K562 (cell line): ENCODE results near the gene FAM174C. TPM values are rescaled to one million over a fixed set of nuclear protein-coding genes. Genes with fewer than 3 reads are reported as not detected.

Source experiments
- GMEB1 ChIP-seq: fragments of 250-450 bp; sonication (Bioruptor Pico); IDR thresholded peaks from 2 replicates; pipeline ENCODE4 v1.4.0; 2020; ENCODE audit warnings: mild to moderate bottlenecking
- MXI1 ChIP-seq: IDR thresholded peaks from 2 replicates; pipeline ENCODE4 v1.6.1; 2011; ENCODE audit warnings: low read depth, mild to moderate bottlenecking, improper control_type of control experiment, low read length
- PCBP1 ChIP-seq: fragments of 200-400 bp; formaldehyde crosslinking; IDR thresholded peaks from 2 replicates; pipeline ENCODE4 v1.6.1; 2018; ENCODE audit warnings: mild to moderate bottlenecking, low read depth, low read length; ENCODE audit not compliant: poor library complexity, severe bottlenecking
- POLR2G ChIP-seq: fragments of 200-400 bp; formaldehyde crosslinking; IDR thresholded peaks from 2 replicates; pipeline ENCODE4 v1.6.1; 2017; ENCODE audit warnings: low read depth, mild to moderate bottlenecking, antibody characterized with exemption, low read length, moderate library complexity
- RAD21 ChIP-seq, 2 experiments: fragments of 250-450 bp in 1 of 2; fragments of 450-650 bp in 1 of 2; sonication (Bioruptor Pico) in 1 of 2; formaldehyde crosslinking in 1 of 2; IDR thresholded peaks in 1 of 2; conservative IDR thresholded peaks in 1 of 2; 2 replicates each; pipeline versions ENCODE4 v1.4.0 to v1.8.0; 2020 to 2022; ENCODE audit warnings: mild to moderate bottlenecking in 2 of 2, moderate library complexity in 1 of 2
- SNIP1 ChIP-seq: fragments of 450-650 bp; IDR thresholded peaks from 2 replicates; pipeline ENCODE4 v1.7.1; 2017; ENCODE audit warnings: low read depth, mild to moderate bottlenecking
- U2AF1 ChIP-seq: fragments of 200-400 bp; formaldehyde crosslinking; optimal IDR thresholded peaks from 2 replicates; pipeline ENCODE3; 2017; ENCODE audit warnings: mild to moderate bottlenecking, low read depth, low read length, moderate library complexity
- YY1 ChIP-seq, 3 experiments: IDR thresholded peaks; 2 replicates each; pipeline ENCODE4 v1.6.1; 2011; ENCODE audit warnings: low read length in 2 of 3, mild to moderate bottlenecking in 2 of 3, moderate library complexity in 2 of 3, borderline replicate concordance in 1 of 3, control low read depth in 1 of 3, low read depth in 1 of 3; ENCODE audit not compliant: insufficient read depth in 3 of 3, insufficient replicate concordance in 2 of 3, control insufficient read depth in 1 of 3, insufficient read length in 1 of 3; ENCODE audit errors: extremely low read depth in 1 of 3
- ZFP30 ChIP-seq: fragments of 250-450 bp; sonication (Bioruptor Pico); IDR thresholded peaks from 2 replicates; pipeline ENCODE4 v1.8.0; 2022; ENCODE audit warnings: moderate library complexity, mild to moderate bottlenecking, inconsistent platforms, borderline replicate concordance
- ZNF395 ChIP-seq: fragments of 200-800 bp; sonication (Bioruptor generic); IDR thresholded peaks from 2 replicates; pipeline ENCODE4 v1.6.1; 2017; ENCODE audit warnings: missing genetic modification characterization, missing compliant biosample characterization
- ZNF644 ChIP-seq: fragments of 200-800 bp; sonication (Bioruptor generic); IDR thresholded peaks from 2 replicates; pipeline ENCODE4 v1.6.1; 2016; ENCODE audit warnings: low read depth, missing genetic modification characterization, missing compliant biosample characterization
- ZNF717 ChIP-seq: fragments of 250-450 bp; sonication (Bioruptor Pico); IDR thresholded peaks from 2 replicates; pipeline ENCODE4 v1.5.0; 2021
- polyA plus RNA-seq, 8 experiments: library from polyadenylated mRNA; depleted of rRNA in 4 of 8; stranded (reverse) in 5 of 8; unstranded in 3 of 8; fragments of >200 nt; fragmentation: Nextera tagmentation in 2 of 8; fragmentation: Illumina TruSeq in 1 of 8; extraction: Ambion mirVana in 2 of 8; extraction: Trizol in 1 of 8; gene quantifications; 2 replicates each; pipeline versions ENCODE4 v1.2.1 to v1.2.3, GENCODE V29; 2011 to 2014; ENCODE audit warnings: inconsistent platforms in 1 of 8, missing spikeins in 1 of 8
- total RNA-seq, 7 experiments: library from RNA; depleted of rRNA in 6 of 7; stranded (reverse); fragments of >200 nt in 6 of 7; fragmentation: Illumina TruSeq in 2 of 7; extraction: Trizol in 2 of 7; gene quantifications; 2 replicates each; pipeline versions ENCODE4 v1.2.1 to v1.2.3, GENCODE V29; 2011 to 2021; ENCODE audit warnings: low replicate concordance in 1 of 7
- TF ChIP-seq, protein P1 (sequence below), 2 experiments: IDR thresholded peaks; 2 replicates each; pipeline ENCODE4 v1.6.1; 2011; ENCODE audit warnings: borderline replicate concordance in 1 of 2, control low read depth in 1 of 2, low read depth in 1 of 2, low read length in 1 of 2, mild to moderate bottlenecking in 1 of 2, mixed read lengths in 1 of 2, moderate library complexity in 1 of 2; ENCODE audit not compliant: insufficient read depth in 1 of 2, insufficient read length in 1 of 2, poor library complexity in 1 of 2, severe bottlenecking in 1 of 2; ENCODE audit errors: extremely low read depth in 1 of 2
- TF ChIP-seq, protein P2 (sequence below): sonication (generic); formaldehyde crosslinking; IDR thresholded peaks from 2 replicates; pipeline ENCODE4 v1.8.1; 2023; ENCODE audit warnings: missing genetic modification reagents, mild to moderate bottlenecking, borderline replicate concordance

Gene FAM174C
- total and polyA plus RNA-seq, 9 of the 15 experiments (the other 6 are each of a cell fraction or from before 2014, with no cell fraction given): 0.66 to 89.6 (median 20.3) TPM

- TF ChIP-seq, protein P1, sequence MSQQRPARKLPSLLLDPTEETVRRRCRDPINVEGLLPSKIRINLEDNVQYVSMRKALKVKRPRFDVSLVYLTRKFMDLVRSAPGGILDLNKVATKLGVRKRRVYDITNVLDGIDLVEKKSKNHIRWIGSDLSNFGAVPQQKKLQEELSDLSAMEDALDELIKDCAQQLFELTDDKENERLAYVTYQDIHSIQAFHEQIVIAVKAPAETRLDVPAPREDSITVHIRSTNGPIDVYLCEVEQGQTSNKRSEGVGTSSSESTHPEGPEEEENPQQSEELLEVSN (IDR thresholded peaks at IDR 0.05; ENCODE audit: borderline replicate concordance in 1 of 2, extremely low read depth in 1 of 2, insufficient read depth in 1 of 2, insufficient read length in 1 of 2, low read depth in 1 of 2, low read length in 1 of 2, poor library complexity in 1 of 2, severe bottlenecking in 1 of 2): peak; percentile 39 to 61
- no peak for TF ChIP-seq GMEB1 (CRISPR knock-in tag)
- TF ChIP-seq U2AF1: peak; percentile 36
- no peak for TF ChIP-seq ZFP30 (CRISPR knock-in tag)
- TF ChIP-seq PCBP1: no peak
- peak in 1 of 3 experiments; percentile 24 for TF ChIP-seq YY1 (IDR thresholded peaks at IDR 0.05; ENCODE audit: borderline replicate concordance in 1 of 3, control insufficient read depth in 1 of 3, extremely low read depth in 1 of 3, insufficient read depth in 3 of 3, insufficient read length in 1 of 3, insufficient replicate concordance in 2 of 3, low read depth in 1 of 3, low read length in 2 of 3)
- TF ChIP-seq RAD21 (CRISPR knock-in tag; conservative IDR thresholded peaks at IDR 0.05 in 1 of 2, IDR thresholded peaks at IDR 0.05 in 1 of 2): peak; percentile 73
- TF ChIP-seq ZNF395 (CRISPR knock-in tag): peak; percentile 45; the same call in 1 of the 2 replicates
- TF ChIP-seq SNIP1: no peak
- TF ChIP-seq ZNF717 (CRISPR knock-in tag): no peak
- TF ChIP-seq, protein P2, sequence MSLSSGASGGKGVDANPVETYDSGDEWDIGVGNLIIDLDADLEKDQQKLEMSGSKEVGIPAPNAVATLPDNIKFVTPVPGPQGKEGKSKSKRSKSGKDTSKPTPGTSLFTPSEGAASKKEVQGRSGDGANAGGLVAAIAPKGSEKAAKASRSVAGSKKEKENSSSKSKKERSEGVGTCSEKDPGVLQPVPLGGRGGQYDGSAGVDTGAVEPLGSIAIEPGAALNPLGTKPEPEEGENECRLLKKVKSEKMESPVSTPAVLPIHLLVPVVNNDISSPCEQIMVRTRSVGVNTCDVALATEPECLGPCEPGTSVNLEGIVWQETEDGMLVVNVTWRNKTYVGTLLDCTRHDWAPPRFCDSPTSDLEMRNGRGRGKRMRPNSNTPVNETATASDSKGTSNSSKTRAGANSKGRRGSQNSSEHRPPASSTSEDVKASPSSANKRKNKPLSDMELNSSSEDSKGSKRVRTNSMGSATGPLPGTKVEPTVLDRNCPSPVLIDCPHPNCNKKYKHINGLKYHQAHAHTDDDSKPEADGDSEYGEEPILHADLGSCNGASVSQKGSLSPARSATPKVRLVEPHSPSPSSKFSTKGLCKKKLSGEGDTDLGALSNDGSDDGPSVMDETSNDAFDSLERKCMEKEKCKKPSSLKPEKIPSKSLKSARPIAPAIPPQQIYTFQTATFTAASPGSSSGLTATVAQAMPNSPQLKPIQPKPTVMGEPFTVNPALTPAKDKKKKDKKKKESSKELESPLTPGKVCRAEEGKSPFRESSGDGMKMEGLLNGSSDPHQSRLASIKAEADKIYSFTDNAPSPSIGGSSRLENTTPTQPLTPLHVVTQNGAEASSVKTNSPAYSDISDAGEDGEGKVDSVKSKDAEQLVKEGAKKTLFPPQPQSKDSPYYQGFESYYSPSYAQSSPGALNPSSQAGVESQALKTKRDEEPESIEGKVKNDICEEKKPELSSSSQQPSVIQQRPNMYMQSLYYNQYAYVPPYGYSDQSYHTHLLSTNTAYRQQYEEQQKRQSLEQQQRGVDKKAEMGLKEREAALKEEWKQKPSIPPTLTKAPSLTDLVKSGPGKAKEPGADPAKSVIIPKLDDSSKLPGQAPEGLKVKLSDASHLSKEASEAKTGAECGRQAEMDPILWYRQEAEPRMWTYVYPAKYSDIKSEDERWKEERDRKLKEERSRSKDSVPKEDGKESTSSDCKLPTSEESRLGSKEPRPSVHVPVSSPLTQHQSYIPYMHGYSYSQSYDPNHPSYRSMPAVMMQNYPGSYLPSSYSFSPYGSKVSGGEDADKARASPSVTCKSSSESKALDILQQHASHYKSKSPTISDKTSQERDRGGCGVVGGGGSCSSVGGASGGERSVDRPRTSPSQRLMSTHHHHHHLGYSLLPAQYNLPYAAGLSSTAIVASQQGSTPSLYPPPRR: no peak
- peak; percentile 56 for TF ChIP-seq POLR2G
- TF ChIP-seq MXI1: no peak
- TF ChIP-seq ZNF644: no peak
Observed at GRCh38 chr19:1315470-1316166, 40.3 kb downstream of the FAM174C start (continued).
